OCI-LY3 (cell line): ENCODE measurements around the gene RNF220.

Experiments
- H2AFZ ChIP-seq: fragments of 200-600, 300-600 bp; shearing (Covaris generic); 2 replicates; pipeline ENCODE4 v1.6.0; 2014; ENCODE audit warnings: antibody characterized with exemption, low read depth, low read length
- H3K27ac ChIP-seq: fragments of 200-600, 300-600 bp; sonication (generic); 2 replicates; pipeline ENCODE4 v1.5.1; 2014; ENCODE audit warnings: mild to moderate bottlenecking, low read length, moderate library complexity, mixed read lengths
- H3K27me3 ChIP-seq: fragments of 200-600, 300-600 bp; sonication (generic); 2 replicates; pipeline ENCODE4 v1.6.1; 2014; ENCODE audit warnings: low read depth, low read length, mixed read lengths
- H3K36me3 ChIP-seq: fragments of 200-600, 300-600 bp; sonication (generic); replicated peaks from 2 replicates; pipeline ENCODE3; 2014; ENCODE audit warnings: low read depth, low read length, mixed read lengths
- H3K4me1 ChIP-seq: fragments of 300-600, 200-600 bp; sonication (generic); 2 replicates; pipeline ENCODE4 v1.6.1; 2014; ENCODE audit warnings: low read length, mixed read lengths
- H3K4me2 ChIP-seq: fragments of 200-600, 300-600 bp; sonication (generic); 2 replicates; pipeline ENCODE4 v1.6.1; 2014; ENCODE audit warnings: low read length, mixed read lengths
- H3K4me3 ChIP-seq: fragments of 300-600, 200-600 bp; sonication (generic); 2 replicates; pipeline ENCODE4 v1.5.1; 2014; ENCODE audit warnings: antibody characterized with exemption, mild to moderate bottlenecking, low read length, moderate library complexity
- H3K79me2 ChIP-seq: fragments of 300-600, 200-600 bp; shearing (Covaris generic); 2 replicates; pipeline ENCODE4 v1.6.1; 2014; ENCODE audit warnings: mild to moderate bottlenecking, low read length, mixed read lengths
- H3K9ac ChIP-seq: fragments of 300-600, 200-600 bp; shearing (Covaris generic); 2 replicates; pipeline ENCODE4 v1.6.0; 2014; ENCODE audit warnings: mild to moderate bottlenecking, low read length, moderate library complexity
- H3K9me3 ChIP-seq: fragments of 200-600, 300-600 bp; shearing (Covaris generic); 2 replicates; pipeline ENCODE4 v1.6.1; 2014; ENCODE audit warnings: low read length, mixed read lengths; ENCODE audit not compliant: insufficient read depth
- H4K20me1 ChIP-seq: fragments of 200-600, 300-600 bp; sonication (generic); 2 replicates; pipeline ENCODE4 v1.6.1; 2016; ENCODE audit warnings: low read length, mixed read lengths; ENCODE audit not compliant: insufficient read depth
- EZH2phosphoT487 ChIP-seq: fragments of 200-600 bp; shearing (Covaris generic); IDR thresholded peaks from 2 replicates; pipeline ENCODE4 v1.6.1; 2018; ENCODE audit warnings: antibody characterized with exemption, mixed run types, low read depth
- TF ChIP-seq, protein P1 (sequence below): fragments of 200-600, 300-600 bp; sonication (generic); IDR thresholded peaks from 2 replicates; pipeline ENCODE4 v1.5.1; 2014; ENCODE audit warnings: antibody characterized with exemption, low read length, low read depth

The RNF220 gene

DNA sequence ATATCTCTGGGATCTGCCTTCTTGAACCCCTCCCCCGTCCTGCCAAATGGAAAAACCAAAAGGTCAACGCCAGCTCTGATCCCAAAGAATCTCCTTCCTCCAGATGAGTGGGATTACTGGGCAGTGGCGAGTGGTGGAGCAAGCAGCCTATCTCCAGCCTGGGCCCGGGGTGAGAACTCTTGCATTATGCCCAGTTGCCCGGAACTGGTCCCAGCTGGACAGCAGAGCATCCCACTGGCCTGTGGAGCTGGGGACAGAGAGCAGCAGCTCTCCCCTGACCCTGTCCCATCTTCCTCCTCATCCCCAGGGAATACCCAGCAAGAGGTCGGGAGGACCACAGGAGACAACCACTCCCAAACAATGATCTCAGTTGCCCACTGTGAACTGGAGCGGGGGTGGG is 138.7 kb downstream of the RNF220 start:
- Histone ChIP-seq H3K4me2 (no peak overlapping the region), H2AFZ (no peak overlapping the region), H3K36me3 (no peaks in the 10 kb centered on the region), H3K4me3 (no peak overlapping the region), H3K9ac (no peak overlapping the region), H3K4me1 (no peaks in the 10 kb centered on the region), H3K9me3 (no peaks in the 10 kb centered on the region), H3K27ac (no peak overlapping the region), H3K79me2 (no peaks in the 10 kb centered on the region), H4K20me1 (no peaks in the 10 kb centered on the region), H3K27me3 (no peaks in the 10 kb centered on the region)
- TF ChIP-seq, protein P1, sequence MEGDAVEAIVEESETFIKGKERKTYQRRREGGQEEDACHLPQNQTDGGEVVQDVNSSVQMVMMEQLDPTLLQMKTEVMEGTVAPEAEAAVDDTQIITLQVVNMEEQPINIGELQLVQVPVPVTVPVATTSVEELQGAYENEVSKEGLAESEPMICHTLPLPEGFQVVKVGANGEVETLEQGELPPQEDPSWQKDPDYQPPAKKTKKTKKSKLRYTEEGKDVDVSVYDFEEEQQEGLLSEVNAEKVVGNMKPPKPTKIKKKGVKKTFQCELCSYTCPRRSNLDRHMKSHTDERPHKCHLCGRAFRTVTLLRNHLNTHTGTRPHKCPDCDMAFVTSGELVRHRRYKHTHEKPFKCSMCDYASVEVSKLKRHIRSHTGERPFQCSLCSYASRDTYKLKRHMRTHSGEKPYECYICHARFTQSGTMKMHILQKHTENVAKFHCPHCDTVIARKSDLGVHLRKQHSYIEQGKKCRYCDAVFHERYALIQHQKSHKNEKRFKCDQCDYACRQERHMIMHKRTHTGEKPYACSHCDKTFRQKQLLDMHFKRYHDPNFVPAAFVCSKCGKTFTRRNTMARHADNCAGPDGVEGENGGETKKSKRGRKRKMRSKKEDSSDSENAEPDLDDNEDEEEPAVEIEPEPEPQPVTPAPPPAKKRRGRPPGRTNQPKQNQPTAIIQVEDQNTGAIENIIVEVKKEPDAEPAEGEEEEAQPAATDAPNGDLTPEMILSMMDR, result no peak
- TF ChIP-seq EZH2phosphoT487, result no peak

DNA sequence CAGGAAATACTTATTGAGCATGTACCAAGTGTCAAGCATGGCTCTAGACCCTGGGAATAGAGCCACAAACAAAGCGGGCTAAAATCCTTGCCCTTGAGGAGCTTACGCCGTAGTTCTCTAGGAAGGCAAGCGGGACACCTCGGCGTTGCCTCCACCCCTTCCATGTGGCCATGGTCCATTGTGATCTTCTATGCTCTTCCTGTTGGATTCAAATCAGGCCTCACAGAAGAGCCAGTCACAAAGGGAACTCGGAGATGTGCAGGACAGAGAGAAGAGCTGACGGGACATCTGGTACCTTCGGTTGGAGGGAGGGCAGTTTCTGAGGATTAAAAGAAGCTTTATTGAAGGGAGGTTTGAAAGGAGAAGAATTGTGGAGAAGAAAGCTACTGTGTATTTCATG is 139.9 kb downstream of the RNF220 start:
- no peaks in the 10 kb centered on the region for H3K9me3 ChIP-seq
- no peak overlapping the region for H3K4me2 ChIP-seq
- no peaks in the 10 kb centered on the region for H3K4me1 ChIP-seq
- no peak for TF ChIP-seq EZH2phosphoT487
- TF ChIP-seq, protein P1, result no peak
- H2AFZ ChIP-seq, result no peak overlapping the region
- no peaks in the 10 kb centered on the region for H3K79me2 ChIP-seq
- no peak overlapping the region for H3K4me3 ChIP-seq
- H3K36me3 ChIP-seq, result no peaks in the 10 kb centered on the region
- H3K27me3 ChIP-seq, result no peaks in the 10 kb centered on the region
- H4K20me1 ChIP-seq, result no peaks in the 10 kb centered on the region
- no peak overlapping the region for H3K27ac ChIP-seq
- H3K9ac ChIP-seq, result no peak overlapping the region

GRCh38 chr1:44545961-44546360 is 140.9 kb downstream of the RNF220 start:
- no peaks in the 10 kb centered on the region for H3K9me3 ChIP-seq
- no peaks in the 10 kb centered on the region for H3K79me2 ChIP-seq
- H4K20me1 ChIP-seq, result no peaks in the 10 kb centered on the region
- H3K9ac ChIP-seq, result no peak overlapping the region
- H2AFZ ChIP-seq, result no peak overlapping the region
- H3K4me2 ChIP-seq, result no peak overlapping the region
- H3K27ac ChIP-seq, result no peak overlapping the region
- no peaks in the 10 kb centered on the region for H3K4me1 ChIP-seq
- no peaks in the 10 kb centered on the region for H3K36me3 ChIP-seq
- no peaks in the 10 kb centered on the region for H3K27me3 ChIP-seq
- no peak for TF ChIP-seq EZH2phosphoT487
- TF ChIP-seq, protein P1, result no peak
- no peak overlapping the region for H3K4me3 ChIP-seq

GRCh38 chr1:44546403-44547053 is 141.5 kb downstream of the RNF220 start:
- TF ChIP-seq, protein P1, result peak; percentile 46
- no peak for TF ChIP-seq EZH2phosphoT487
- Histone ChIP-seq H3K27ac (no peak overlapping the region), H3K4me2 (no peak overlapping the region), H2AFZ (no peak overlapping the region), H3K27me3 (no peaks in the 10 kb centered on the region), H3K4me3 (no peak overlapping the region), H3K4me1 (no peaks in the 10 kb centered on the region), H3K36me3 (no peaks in the 10 kb centered on the region), H3K9me3 (no peaks in the 10 kb centered on the region), H3K9ac (no peak overlapping the region), H4K20me1 (no peaks in the 10 kb centered on the region), H3K79me2 (no peaks in the 10 kb centered on the region)
